ENCODE measurements around the gene RABGEF1. TPM values are rescaled to one million over a fixed set of nuclear protein-coding genes. Genes with fewer than 3 reads are reported as not detected.

RABGEF1 gene
- polyA plus RNA-seq, 1 of the 3 experiments (the other 2 are of a cell fraction) = 25.6 TPM

- TF ChIP-seq TAF1 (IDR thresholded peaks at IDR 0.05; ENCODE audit: borderline replicate concordance, low read depth, low read length) (peak; percentile 80), RFX5 (IDR thresholded peaks at IDR 0.05; ENCODE audit: low read length) (peak; percentile 56), EZH2phosphoT487 (IDR thresholded peaks at IDR 0.05; ENCODE audit: borderline replicate concordance, low read depth) (no peak), JUND (IDR thresholded peaks at IDR 0.05) (no peak), MAX (IDR thresholded peaks at IDR 0.05; ENCODE audit: low read depth) (peak; percentile 90), RAD21 (IDR thresholded peaks at IDR 0.05; ENCODE audit: low read length) (no peak), IRF3 (IDR thresholded peaks at IDR 0.05; ENCODE audit: low read depth, low read length) (no peak), USF2 (IDR thresholded peaks at IDR 0.05; ENCODE audit: borderline replicate concordance, low read depth, low read length) (no peak), FOXJ3 (CRISPR knock-in tag; IDR thresholded peaks at IDR 0.05) (no peak; the same call in 1 of the 2 replicates), CHD2 (IDR thresholded peaks at IDR 0.05; ENCODE audit: low read length, partially characterized antibody) (no peak), NFIC (IDR thresholded peaks at IDR 0.05; ENCODE audit: borderline replicate concordance) (no peak), EP300 (IDR thresholded peaks at IDR 0.05; ENCODE audit: borderline replicate concordance in 1 of 2, low read depth in 1 of 2, low read length in 1 of 2) (peak; percentile 15 to 33; a peak in 2 of 4 replicates), SMC3 (IDR thresholded peaks at IDR 0.05; ENCODE audit: low read depth, low read length) (peak; percentile 25; the same call in 1 of the 2 replicates), TCF12 (IDR thresholded peaks at IDR 0.05) (no peak; the same call in 1 of the 2 replicates), GABPA (IDR thresholded peaks at IDR 0.05; ENCODE audit: low read depth) (peak; percentile 61), USF1 (IDR thresholded peaks at IDR 0.05; ENCODE audit: borderline replicate concordance, low read depth) (peak; percentile 71; the same call in 1 of the 2 replicates)
Observed at GRCh38 chr7:66844552-66845378, 104.2 kb downstream of the RABGEF1 start (continued).
